ENCODE measurements around the gene FST. TPM values are rescaled to one million over a fixed set of nuclear protein-coding genes. Genes with fewer than 3 reads are reported as not detected.

The FST gene
- total and polyA plus RNA-seq, 2 of the 8 experiments (the other 6 are each of a cell fraction or from before 2014, with no cell fraction given) = 16.6 to 17.5 TPM

DNA sequence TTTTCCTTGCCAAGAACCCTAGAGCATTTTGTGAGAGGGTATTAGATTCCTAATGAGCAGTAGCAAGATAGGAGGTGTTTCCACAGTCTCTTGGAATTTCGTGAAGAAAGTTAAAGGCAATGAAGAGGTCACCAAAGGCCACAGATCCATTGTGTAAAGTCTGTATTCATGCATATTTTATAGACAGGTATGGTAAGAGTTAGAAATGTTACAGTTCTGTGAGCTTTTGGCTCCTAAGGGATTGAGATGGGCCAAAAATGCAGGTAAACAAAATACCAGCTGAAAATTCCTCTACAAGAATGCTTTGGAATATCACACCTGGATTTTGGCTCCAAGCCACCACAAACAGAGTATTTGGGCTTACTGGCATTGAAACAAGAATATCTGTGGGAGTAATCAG is 47.4 kb upstream of the FST start:
- Histone ChIP-seq H3K36me3 (ENCODE audit: control insufficient read depth in 2 of 4, insufficient read depth in 4 of 4, low read length in 3 of 4) (no peaks in the 10 kb centered on the region), H2AFZ (ENCODE audit: low read length) (no peak overlapping the region), H3K4me2 (ENCODE audit: insufficient read depth in 1 of 2, low read depth in 2 of 2, low read length in 2 of 2) (no peak overlapping the region), H2AK5ac (ENCODE audit: low read depth, low read length) (no peak overlapping the region), H3K9me3 (ENCODE audit: insufficient read depth in 2 of 2, low read depth in 1 of 2, low read length in 1 of 2) (no peaks in the 10 kb centered on the region), H2BK20ac (ENCODE audit: low read length) (no peak overlapping the region), H3K18ac (ENCODE audit: extremely low read depth, low read length) (no peak overlapping the region), H3K56ac (replicated peaks; ENCODE audit: insufficient read length, low read depth, low read length) (no peak overlapping the region), H3K79me1 (ENCODE audit: low read depth, low read length) (no peaks in the 10 kb centered on the region), H3K4me3 (ENCODE audit: extremely low read depth in 1 of 4, insufficient read depth in 2 of 4, low read depth in 3 of 4, low read length in 4 of 4) (no peak overlapping the region), H3K4me1 (replicated peaks in 1 of 4; ENCODE audit: control insufficient read depth in 3 of 4, insufficient read depth in 4 of 4, low read length in 3 of 4) (no peaks in the 10 kb centered on the region), H2BK15ac (ENCODE audit: low read length) (no peak overlapping the region), H4K5ac (ENCODE audit: insufficient read length, low read depth, low read length) (no peak overlapping the region), H2BK12ac (ENCODE audit: low read depth, low read length) (no peak overlapping the region), H3K23me2 (ENCODE audit: low read depth, low read length) (no peaks in the 10 kb centered on the region), H3K27me3 (replicated peaks in 1 of 4; ENCODE audit: control insufficient read depth in 3 of 4, extremely low read depth in 1 of 4, insufficient read depth in 3 of 4, low read length in 3 of 4) (no peaks in the 10 kb centered on the region), H3K4ac (replicated peaks; ENCODE audit: insufficient read length, low read depth, low read length) (no peak overlapping the region), H3K14ac (ENCODE audit: insufficient read length) (no peak overlapping the region), H4K20me1 (replicated peaks in 1 of 2; ENCODE audit: control insufficient read depth in 1 of 2, insufficient read depth in 2 of 2, low read length in 2 of 2) (no peaks in the 10 kb centered on the region), H4K8ac (ENCODE audit: extremely low read depth, insufficient read depth, low read length) (no peak overlapping the region), H2BK120ac (replicated peaks; ENCODE audit: low read depth, low read length) (no peak overlapping the region), H4K91ac (replicated peaks; ENCODE audit: insufficient read length, low read length) (no peak overlapping the region), H3K9ac (replicated peaks in 1 of 4; ENCODE audit: extremely low read depth in 1 of 4, low read depth in 3 of 4, low read length in 3 of 4) (no peak overlapping the region), H3K27ac (ENCODE audit: low read depth, low read length) (no peak overlapping the region), H3K23ac (ENCODE audit: insufficient read length) (no peak overlapping the region), H2BK5ac (ENCODE audit: low read depth, low read length) (no peak overlapping the region), H3K79me2 (ENCODE audit: control insufficient read depth in 1 of 2, insufficient read depth in 2 of 2, low read length in 2 of 2) (no peaks in the 10 kb centered on the region)
- DNase-seq (ENCODE audit: low read depth in 1 of 2, low spot score in 2 of 2) (no peak), FAIRE-seq (no peak)
- POLR2A ChIA-PET (ENCODE audit: partially characterized antibody) = no interaction called here
- CTCF ChIA-PET (ENCODE audit: partially characterized antibody) = interaction anchor here (0.5 to 1.5 kb wide), 3 partner anchors 12 to 60 kb away, joined by 3 read pairs; no protein-coding TSS in a partner anchor
- WGBS, 2 experiments (ENCODE audit: extremely low coverage in 1 of 2, insufficient coverage in 1 of 2, insufficient read length in 1 of 2, insufficient replicate concordance in 2 of 2, low coverage in 1 of 2, low lambda C conversion rate in 2 of 2, missing lambda C conversion rate in 1 of 2) = 92% methylated on average over 1 of the region's 1 CpG; no CpG with 5 or more reads in 1 of the 2 experiments
- TF ChIP-seq POLR2AphosphoS5 (IDR thresholded peaks at IDR 0.05; ENCODE audit: low read depth, low read length) (no peak), SRF (IDR thresholded peaks at IDR 0.05; ENCODE audit: low read depth, low read length) (no peak)
